Hematopoietic multipotent progenitor cell treated with erythropoietin and hydrocortisone succinate and interleukin-3 and kit ligand, for 4 days (in vitro differentiated cells): Measurements from ENCODE around the gene UBE2L5.
A peak's percentile ranks its signal among the peaks of the same experiment; 100 is the strongest.

ENCODE experiments used
- DNase-seq: peaks from one replicate; pipeline ENCODE4 v3.0.0-alpha.2; 2015

UBE2L5 gene

GRCh38 chr13:30406779-30407416 lies 15.4 kb upstream of the UBE2L5 start:
- no peak for DNase-seq

GRCh38 chr13:30408319-30409101 lies 13.8 kb upstream of the UBE2L5 start:
- peak; percentile 96 for DNase-seq

GRCh38 chr13:30409886-30410704 lies 12.2 kb upstream of the UBE2L5 start:
- DNase-seq = no peak

GRCh38 chr13:30410705-30411125 lies 11.6 kb upstream of the UBE2L5 start:
- DNase-seq = no peak

- DNase-seq = no peak
These were observed 9.9 kb upstream of the UBE2L5 start for GRCh38 chr13:30412346-30412745.

GRCh38 chr13:30413842-30414241 lies 8.5 kb upstream of the UBE2L5 start:
- DNase-seq = peak; percentile 36

GRCh38 chr13:30415430-30416030 lies 6.8 kb upstream of the UBE2L5 start:
- peak; percentile 25 for DNase-seq

GRCh38 chr13:30416471-30416870 lies 5.8 kb upstream of the UBE2L5 start:
- DNase-seq = no peak

GRCh38 chr13:30418075-30418716 lies 4.1 kb upstream of the UBE2L5 start:
- DNase-seq = no peak

GRCh38 chr13:30418717-30419459 lies 3.4 kb upstream of the UBE2L5 start:
- no peak for DNase-seq

- DNase-seq = peak; percentile 74
These were observed 920 bp upstream of the UBE2L5 start for GRCh38 chr13:30421093-30422053.

- DNase-seq = no peak
These were observed 1.6 kb downstream of the UBE2L5 start for GRCh38 chr13:30423891-30424290.

GRCh38 chr13:30429235-30429634 lies 6.9 kb downstream of the UBE2L5 start:
- no peak for DNase-seq

- DNase-seq = peak; percentile 30
These were observed 7.7 kb downstream of the UBE2L5 start for GRCh38 chr13:30429721-30430694.

GRCh38 chr13:30431269-30431940 lies 9.1 kb downstream of the UBE2L5 start:
- no peak for DNase-seq

GRCh38 chr13:30435911-30436451 lies 13.7 kb downstream of the UBE2L5 start:
- DNase-seq = no peak

- no peak for DNase-seq
These were observed 14.9 kb downstream of the UBE2L5 start for GRCh38 chr13:30437177-30437576.

GRCh38 chr13:30438286-30438685 lies 16.0 kb downstream of the UBE2L5 start:
- DNase-seq = no peak
